ENCODE data around the gene GNG5.
A peak's percentile ranks its signal among the peaks of the same experiment; 100 is the strongest.
"Not testable (repeated sequence)": the region's sequence is repeated elsewhere in the genome, so short reads cannot be mapped to it uniquely, and the experiment has no call there.

The GNG5 gene

GRCh38 chr1:84488107-84488506 is 18.3 kb downstream of the GNG5 start:
- DNase-seq (no peak), ATAC-seq (no peak)

DNA sequence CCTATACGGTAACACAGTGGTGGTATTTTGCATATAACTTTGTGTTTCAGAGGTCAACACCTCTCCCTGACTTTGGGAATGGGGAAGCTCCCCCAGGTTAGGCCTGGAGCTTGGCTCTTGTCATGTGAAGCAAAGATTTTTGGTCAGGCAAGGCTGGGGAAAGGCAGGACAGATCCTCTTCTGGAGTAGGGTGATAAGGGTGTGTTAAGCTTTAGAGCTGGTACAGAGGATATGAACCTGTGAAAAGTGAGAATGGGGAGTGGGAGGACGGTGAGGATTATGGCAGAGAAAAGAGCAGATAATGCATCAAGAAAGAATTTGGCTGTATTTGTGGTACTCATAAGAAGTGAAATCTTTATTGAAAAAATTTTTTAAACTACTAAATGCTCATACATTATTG is 25.1 kb downstream of the GNG5 start:
- no peak for ATAC-seq
- DNase-seq: no peak

- no peak for ATAC-seq
- DNase-seq: no peak
Measured at GRCh38 chr1:84480650-84481049, 25.7 kb downstream of the GNG5 start.

DNA sequence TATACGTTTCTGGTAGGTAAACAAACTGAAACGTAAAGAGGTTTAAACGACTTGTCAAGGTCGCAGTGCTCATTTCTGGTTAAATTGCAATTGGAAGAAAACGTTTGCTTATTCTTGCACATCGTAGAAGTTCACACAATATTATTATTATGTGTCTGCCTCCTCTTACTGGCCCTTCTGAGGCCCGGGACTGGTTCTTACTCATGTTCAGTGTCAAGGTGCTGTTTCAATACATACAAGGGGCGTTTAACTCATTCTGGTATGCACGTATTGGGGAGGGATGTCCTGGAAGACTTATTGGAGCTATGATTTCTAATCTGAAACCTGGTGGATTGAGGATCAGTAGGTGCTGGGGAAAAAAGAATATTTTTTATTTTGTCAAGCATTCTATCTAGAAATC is 26.4 kb downstream of the GNG5 start:
- DNase-seq (no peak), ATAC-seq (no peak)

GRCh38 chr1:84478876-84479868 is 27.2 kb downstream of the GNG5 start, which contains the start of gene RPF1:
Gene RPF1, plus strand, starts transcription at chr1:84479266. Its CDS starts 16 bp downstream, at chr1:84479282.
- ATAC-seq (peak; percentile 96), DNase-seq (peak; percentile 76)

GRCh38 chr1:84476225-84476624 is 30.2 kb downstream of the GNG5 start:
- DNase-seq: no peak
- no peak for ATAC-seq

DNA sequence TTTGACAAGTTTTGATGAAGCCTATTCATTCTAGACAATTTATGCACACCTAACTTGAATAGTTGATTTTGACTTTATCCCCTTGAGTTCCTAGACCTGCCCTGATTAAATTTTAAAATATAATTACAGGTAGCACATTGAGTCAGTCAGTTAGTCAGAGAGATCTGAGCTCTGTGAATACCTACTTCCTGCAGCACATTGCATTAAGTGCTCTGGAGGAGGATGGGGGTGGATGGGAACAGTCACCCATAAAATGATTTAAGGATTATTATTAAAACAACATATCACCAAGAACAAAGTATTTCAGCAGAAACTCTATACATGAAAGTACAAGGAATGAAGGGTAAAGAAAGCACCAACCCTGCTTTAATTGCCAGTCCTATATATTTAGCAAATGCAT is 39.1 kb downstream of the GNG5 start:
- DNase-seq (no peak), ATAC-seq (no peak)

GRCh38 chr1:84462118-84462517 is 44.3 kb downstream of the GNG5 start:
- DNase-seq: no peak

GRCh38 chr1:84452436-84452835 is 53.9 kb downstream of the GNG5 start:
- DNase-seq (no peak), ATAC-seq (no peak)

More at GRCh38 chr1:84462118-84462517, 44.3 kb downstream of the GNG5 start:
- ATAC-seq: no peak

GRCh38 chr1:84450910-84451309 is 55.5 kb downstream of the GNG5 start:
- ATAC-seq (no peak), DNase-seq (no peak)

DNA sequence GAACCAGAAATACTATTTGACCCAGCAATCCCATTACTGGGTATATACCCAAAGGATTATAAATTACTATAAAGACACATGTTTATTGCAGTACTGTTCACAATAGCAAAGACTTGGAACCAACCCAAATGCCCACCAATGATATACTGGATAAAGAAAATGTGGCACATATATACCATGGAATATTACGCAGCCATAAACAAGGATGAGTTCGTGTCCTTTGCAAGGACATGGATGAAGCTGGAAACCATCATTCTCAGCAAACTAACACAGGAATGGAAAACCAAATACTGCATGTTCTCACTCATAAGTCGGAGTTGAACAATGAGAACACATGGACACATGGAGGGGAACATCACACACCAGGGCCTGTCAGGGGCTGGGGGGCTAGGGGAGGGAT is 57.7 kb downstream of the GNG5 start:
- not testable (repeated sequence) for ATAC-seq

More for the DNA sequence above, 57.7 kb downstream of the GNG5 start:
- DNase-seq: not testable (repeated sequence)

All from stimulated activated naive CD8-positive, alpha-beta T cell treated with anti-CD3 and anti-CD28 coated beads, Interleukin-15, Interleukin-2, amounts not matched to agents 100 U/mL and 50 U/mL, for 24 hours (primary cell).